HepG2 (cell line): ENCODE measurements around the gene PRKCZ. TPM values are rescaled to one million over a fixed set of nuclear protein-coding genes. Genes with fewer than 3 reads are reported as not detected.

ENCODE experiments used
- DMAP1 ChIP-seq: IDR thresholded peaks from 2 replicates; pipeline ENCODE4 v1.6.1; 2016
- GATAD2A ChIP-seq: IDR thresholded peaks from 2 replicates; pipeline ENCODE4 v1.6.1; 2016
- HNF4G ChIP-seq, 2 experiments: sonication (generic) in 1 of 2; formaldehyde crosslinking in 1 of 2; IDR thresholded peaks; 2 replicates each; pipeline versions ENCODE4 v1.4.0 to v1.6.1; 2011 to 2020; ENCODE audit warnings: borderline replicate concordance in 2 of 2, low read depth in 2 of 2, mild to moderate bottlenecking in 2 of 2, low read length in 1 of 2, missing genetic modification reagents in 1 of 2, moderate library complexity in 1 of 2
- HOXA5 ChIP-seq: sonication (generic); formaldehyde crosslinking; IDR thresholded peaks from 2 replicates; pipeline ENCODE4 v1.4.0; 2020; ENCODE audit warnings: missing genetic modification reagents
- RARA ChIP-seq: IDR thresholded peaks from 2 replicates; pipeline ENCODE4 v1.6.1; 2016; ENCODE audit warnings: missing genetic modification reagents, missing compliant biosample characterization
- SOX5 ChIP-seq: IDR thresholded peaks from 2 replicates; pipeline ENCODE4 v1.6.1; 2016; ENCODE audit warnings: borderline replicate concordance
- ZNF441 ChIP-seq: sonication (generic); formaldehyde crosslinking; IDR thresholded peaks from 2 replicates; pipeline ENCODE4 v1.7.0; 2021; ENCODE audit warnings: missing genetic modification reagents, borderline replicate concordance
- ZNF644 ChIP-seq: IDR thresholded peaks from 2 replicates; pipeline ENCODE4 v1.6.1; 2016; ENCODE audit warnings: low read depth
- ZSCAN31 ChIP-seq: sonication (generic); formaldehyde crosslinking; IDR thresholded peaks from 2 replicates; pipeline ENCODE4 v1.5.0; 2020; ENCODE audit warnings: low read depth, mild to moderate bottlenecking, missing genetic modification reagents
- polyA plus RNA-seq, 8 experiments: library from polyadenylated mRNA; depleted of rRNA in 3 of 8; stranded (reverse) in 7 of 8; unstranded in 1 of 8; fragments of >200 nt; fragmentation: Illumina TruSeq in 4 of 8; extraction: Trizol in 4 of 8; gene quantifications; 2 replicates each; pipeline versions ENCODE4 v1.2.1 to v1.2.3, GENCODE V29; 2011 to 2016; ENCODE audit warnings: low read depth in 4 of 8, missing spikeins in 1 of 8, mixed read lengths in 1 of 8; ENCODE audit not compliant: insufficient read depth in 1 of 8
- total RNA-seq, 5 experiments: library from RNA; depleted of rRNA; stranded (reverse); fragments of >200 nt; fragmentation: Illumina TruSeq; extraction: Trizol; gene quantifications; 2 replicates each; pipeline ENCODE4 v1.2.3, GENCODE V29; 2016; ENCODE audit warnings: low read depth in 1 of 5
- TF ChIP-seq, protein P1 (sequence below), 2 experiments: sonication (generic) in 1 of 2; formaldehyde crosslinking in 1 of 2; IDR thresholded peaks; 2 replicates each; pipeline versions ENCODE4 v1.4.0 to v1.6.1; 2016 to 2020; ENCODE audit warnings: borderline replicate concordance in 1 of 2, low read depth in 1 of 2, mild to moderate bottlenecking in 1 of 2, missing genetic modification reagents in 1 of 2
- TF ChIP-seq, protein P2 (sequence below): sonication (generic); formaldehyde crosslinking; IDR thresholded peaks from 2 replicates; pipeline ENCODE4 v1.4.0; 2020; ENCODE audit warnings: missing genetic modification reagents
- TF ChIP-seq, protein P3 (sequence below): sonication (generic); formaldehyde crosslinking; IDR thresholded peaks from 2 replicates; pipeline ENCODE4 v1.8.0; 2022; ENCODE audit warnings: mild to moderate bottlenecking, missing genetic modification reagents; ENCODE audit not compliant: insufficient replicate concordance
- TF ChIP-seq, protein P4 (sequence below): sonication (generic); formaldehyde crosslinking; IDR thresholded peaks from 2 replicates; pipeline ENCODE4 v1.9.0; 2022; ENCODE audit warnings: low read depth, missing genetic modification reagents

Gene PRKCZ
- total and polyA plus RNA-seq, 2 of the 13 experiments (the other 11 are each of a cell fraction or from before 2014, with no cell fraction given), result 34.7 to 85.2 TPM

DNA sequence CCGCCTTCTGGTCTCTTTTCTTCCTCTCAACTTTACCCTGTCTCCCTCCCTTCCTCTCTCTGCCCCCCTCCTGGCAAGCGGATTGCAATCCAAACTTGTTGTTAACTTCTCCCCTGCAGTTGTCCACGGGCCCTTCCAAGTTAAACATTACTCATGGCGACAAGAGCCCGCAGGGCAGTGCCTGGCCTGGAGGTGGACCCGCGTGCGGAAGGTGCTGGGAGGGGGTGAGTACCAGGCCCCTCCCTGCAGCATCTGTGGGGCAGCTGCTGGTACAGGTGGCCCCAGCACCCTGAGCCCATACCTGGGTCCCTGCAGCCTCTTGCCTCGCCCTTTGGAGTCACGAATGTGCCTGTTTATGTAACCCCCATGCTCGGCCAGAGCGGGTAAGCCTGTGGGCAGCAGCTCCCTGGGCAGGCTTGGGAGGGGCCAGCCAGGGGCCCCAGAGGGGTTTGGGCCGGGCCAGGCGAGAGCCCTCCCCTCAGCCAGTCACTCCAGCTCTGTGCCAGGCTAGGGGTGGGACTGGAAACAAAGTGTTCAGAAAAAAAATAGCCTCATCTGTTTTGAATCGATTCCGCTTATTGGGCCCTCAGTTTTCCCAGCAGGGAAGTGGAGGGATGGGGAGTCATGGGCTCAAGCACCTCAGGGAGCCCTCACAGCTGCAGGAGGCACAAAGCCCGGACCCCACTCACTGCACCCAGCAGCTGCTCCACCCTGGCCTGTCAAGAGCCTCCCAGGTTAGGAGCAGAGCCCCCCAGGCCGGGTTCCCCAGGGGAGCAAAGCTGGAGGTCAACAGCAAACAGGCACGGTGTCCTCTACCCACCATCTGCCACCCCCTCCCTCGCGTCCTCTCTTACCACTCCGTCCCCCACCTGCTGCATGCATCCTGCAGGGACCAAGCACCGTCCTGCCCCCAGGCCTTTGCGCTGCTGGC lies 158.4 kb downstream of the PRKCZ start (continued):
- TF ChIP-seq, protein P1, sequence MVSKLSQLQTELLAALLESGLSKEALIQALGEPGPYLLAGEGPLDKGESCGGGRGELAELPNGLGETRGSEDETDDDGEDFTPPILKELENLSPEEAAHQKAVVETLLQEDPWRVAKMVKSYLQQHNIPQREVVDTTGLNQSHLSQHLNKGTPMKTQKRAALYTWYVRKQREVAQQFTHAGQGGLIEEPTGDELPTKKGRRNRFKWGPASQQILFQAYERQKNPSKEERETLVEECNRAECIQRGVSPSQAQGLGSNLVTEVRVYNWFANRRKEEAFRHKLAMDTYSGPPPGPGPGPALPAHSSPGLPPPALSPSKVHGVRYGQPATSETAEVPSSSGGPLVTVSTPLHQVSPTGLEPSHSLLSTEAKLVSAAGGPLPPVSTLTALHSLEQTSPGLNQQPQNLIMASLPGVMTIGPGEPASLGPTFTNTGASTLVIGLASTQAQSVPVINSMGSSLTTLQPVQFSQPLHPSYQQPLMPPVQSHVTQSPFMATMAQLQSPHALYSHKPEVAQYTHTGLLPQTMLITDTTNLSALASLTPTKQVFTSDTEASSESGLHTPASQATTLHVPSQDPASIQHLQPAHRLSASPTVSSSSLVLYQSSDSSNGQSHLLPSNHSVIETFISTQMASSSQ (IDR thresholded peaks at IDR 0.05; ENCODE audit: low read depth), result peak; percentile 83
- TF ChIP-seq, protein P1 (CRISPR knock-in tag; IDR thresholded peaks at IDR 0.05; ENCODE audit: borderline replicate concordance), result no peak; the same call in 1 of the 2 replicates
- TF ChIP-seq GATAD2A, result peak; percentile 74; the same call in 1 of the 2 replicates
- TF ChIP-seq RARA (CRISPR knock-in tag), result 0 out of 2 replicates have a peak, but pooled peaks have one; percentile 8
- TF ChIP-seq, protein P2, sequence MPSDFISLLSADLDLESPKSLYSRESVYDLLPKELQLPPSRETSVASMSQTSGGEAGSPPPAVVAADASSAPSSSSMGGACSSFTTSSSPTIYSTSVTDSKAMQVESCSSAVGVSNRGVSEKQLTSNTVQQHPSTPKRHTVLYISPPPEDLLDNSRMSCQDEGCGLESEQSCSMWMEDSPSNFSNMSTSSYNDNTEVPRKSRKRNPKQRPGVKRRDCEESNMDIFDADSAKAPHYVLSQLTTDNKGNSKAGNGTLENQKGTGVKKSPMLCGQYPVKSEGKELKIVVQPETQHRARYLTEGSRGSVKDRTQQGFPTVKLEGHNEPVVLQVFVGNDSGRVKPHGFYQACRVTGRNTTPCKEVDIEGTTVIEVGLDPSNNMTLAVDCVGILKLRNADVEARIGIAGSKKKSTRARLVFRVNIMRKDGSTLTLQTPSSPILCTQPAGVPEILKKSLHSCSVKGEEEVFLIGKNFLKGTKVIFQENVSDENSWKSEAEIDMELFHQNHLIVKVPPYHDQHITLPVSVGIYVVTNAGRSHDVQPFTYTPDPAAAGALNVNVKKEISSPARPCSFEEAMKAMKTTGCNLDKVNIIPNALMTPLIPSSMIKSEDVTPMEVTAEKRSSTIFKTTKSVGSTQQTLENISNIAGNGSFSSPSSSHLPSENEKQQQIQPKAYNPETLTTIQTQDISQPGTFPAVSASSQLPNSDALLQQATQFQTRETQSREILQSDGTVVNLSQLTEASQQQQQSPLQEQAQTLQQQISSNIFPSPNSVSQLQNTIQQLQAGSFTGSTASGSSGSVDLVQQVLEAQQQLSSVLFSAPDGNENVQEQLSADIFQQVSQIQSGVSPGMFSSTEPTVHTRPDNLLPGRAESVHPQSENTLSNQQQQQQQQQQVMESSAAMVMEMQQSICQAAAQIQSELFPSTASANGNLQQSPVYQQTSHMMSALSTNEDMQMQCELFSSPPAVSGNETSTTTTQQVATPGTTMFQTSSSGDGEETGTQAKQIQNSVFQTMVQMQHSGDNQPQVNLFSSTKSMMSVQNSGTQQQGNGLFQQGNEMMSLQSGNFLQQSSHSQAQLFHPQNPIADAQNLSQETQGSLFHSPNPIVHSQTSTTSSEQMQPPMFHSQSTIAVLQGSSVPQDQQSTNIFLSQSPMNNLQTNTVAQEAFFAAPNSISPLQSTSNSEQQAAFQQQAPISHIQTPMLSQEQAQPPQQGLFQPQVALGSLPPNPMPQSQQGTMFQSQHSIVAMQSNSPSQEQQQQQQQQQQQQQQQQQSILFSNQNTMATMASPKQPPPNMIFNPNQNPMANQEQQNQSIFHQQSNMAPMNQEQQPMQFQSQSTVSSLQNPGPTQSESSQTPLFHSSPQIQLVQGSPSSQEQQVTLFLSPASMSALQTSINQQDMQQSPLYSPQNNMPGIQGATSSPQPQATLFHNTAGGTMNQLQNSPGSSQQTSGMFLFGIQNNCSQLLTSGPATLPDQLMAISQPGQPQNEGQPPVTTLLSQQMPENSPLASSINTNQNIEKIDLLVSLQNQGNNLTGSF (CRISPR knock-in tag), result no peak
- TF ChIP-seq ZNF644 (CRISPR knock-in tag), result no peak
- peak; percentile 45; the same call in 1 of the 2 replicates for TF ChIP-seq DMAP1 (CRISPR knock-in tag)
- peak; percentile 15; the same call in 1 of the 2 replicates for TF ChIP-seq HNF4G (IDR thresholded peaks at IDR 0.05; ENCODE audit: borderline replicate concordance, low read depth, low read length)
- no peak for TF ChIP-seq HNF4G (CRISPR knock-in tag; IDR thresholded peaks at IDR 0.05; ENCODE audit: borderline replicate concordance, low read depth)
- peak; percentile 10; the same call in 1 of the 2 replicates for TF ChIP-seq SOX5 (CRISPR knock-in tag)
- TF ChIP-seq, protein P3, sequence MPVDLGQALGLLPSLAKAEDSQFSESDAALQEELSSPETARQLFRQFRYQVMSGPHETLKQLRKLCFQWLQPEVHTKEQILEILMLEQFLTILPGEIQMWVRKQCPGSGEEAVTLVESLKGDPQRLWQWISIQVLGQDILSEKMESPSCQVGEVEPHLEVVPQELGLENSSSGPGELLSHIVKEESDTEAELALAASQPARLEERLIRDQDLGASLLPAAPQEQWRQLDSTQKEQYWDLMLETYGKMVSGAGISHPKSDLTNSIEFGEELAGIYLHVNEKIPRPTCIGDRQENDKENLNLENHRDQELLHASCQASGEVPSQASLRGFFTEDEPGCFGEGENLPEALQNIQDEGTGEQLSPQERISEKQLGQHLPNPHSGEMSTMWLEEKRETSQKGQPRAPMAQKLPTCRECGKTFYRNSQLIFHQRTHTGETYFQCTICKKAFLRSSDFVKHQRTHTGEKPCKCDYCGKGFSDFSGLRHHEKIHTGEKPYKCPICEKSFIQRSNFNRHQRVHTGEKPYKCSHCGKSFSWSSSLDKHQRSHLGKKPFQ, result peak; percentile 39
- 0 out of 2 replicates have a peak, but pooled peaks have one; percentile 14 for TF ChIP-seq ZSCAN31
- TF ChIP-seq HOXA5 (CRISPR knock-in tag), result 0 out of 2 replicates have a peak, but pooled peaks have one; percentile 2
- TF ChIP-seq, protein P4, sequence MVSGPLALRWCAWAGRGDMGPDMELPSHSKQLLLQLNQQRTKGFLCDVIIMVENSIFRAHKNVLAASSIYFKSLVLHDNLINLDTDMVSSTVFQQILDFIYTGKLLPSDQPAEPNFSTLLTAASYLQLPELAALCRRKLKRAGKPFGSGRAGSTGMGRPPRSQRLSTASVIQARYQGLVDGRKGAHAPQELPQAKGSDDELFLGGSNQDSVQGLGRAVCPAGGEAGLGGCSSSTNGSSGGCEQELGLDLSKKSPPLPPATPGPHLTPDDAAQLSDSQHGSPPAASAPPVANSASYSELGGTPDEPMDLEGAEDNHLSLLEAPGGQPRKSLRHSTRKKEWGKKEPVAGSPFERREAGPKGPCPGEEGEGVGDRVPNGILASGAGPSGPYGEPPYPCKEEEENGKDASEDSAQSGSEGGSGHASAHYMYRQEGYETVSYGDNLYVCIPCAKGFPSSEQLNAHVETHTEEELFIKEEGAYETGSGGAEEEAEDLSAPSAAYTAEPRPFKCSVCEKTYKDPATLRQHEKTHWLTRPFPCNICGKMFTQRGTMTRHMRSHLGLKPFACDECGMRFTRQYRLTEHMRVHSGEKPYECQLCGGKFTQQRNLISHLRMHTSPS (CRISPR knock-in tag), result peak; percentile 75; the same call in 1 of the 2 replicates
- peak; percentile 96 for TF ChIP-seq ZNF441 (CRISPR knock-in tag)
